ENCODE data around the gene ARMC7. TPM values are rescaled to one million over a fixed set of nuclear protein-coding genes. Genes with fewer than 3 reads are reported as not detected.
A peak's percentile ranks its signal among the peaks of the same experiment; 100 is the strongest.

The ARMC7 gene
- total and polyA plus RNA-seq, 10 of the 15 experiments (the other 5 are each of a cell fraction or from before 2014, with no cell fraction given) = 1.5 to 19.8 (median 6.3) TPM

DNA sequence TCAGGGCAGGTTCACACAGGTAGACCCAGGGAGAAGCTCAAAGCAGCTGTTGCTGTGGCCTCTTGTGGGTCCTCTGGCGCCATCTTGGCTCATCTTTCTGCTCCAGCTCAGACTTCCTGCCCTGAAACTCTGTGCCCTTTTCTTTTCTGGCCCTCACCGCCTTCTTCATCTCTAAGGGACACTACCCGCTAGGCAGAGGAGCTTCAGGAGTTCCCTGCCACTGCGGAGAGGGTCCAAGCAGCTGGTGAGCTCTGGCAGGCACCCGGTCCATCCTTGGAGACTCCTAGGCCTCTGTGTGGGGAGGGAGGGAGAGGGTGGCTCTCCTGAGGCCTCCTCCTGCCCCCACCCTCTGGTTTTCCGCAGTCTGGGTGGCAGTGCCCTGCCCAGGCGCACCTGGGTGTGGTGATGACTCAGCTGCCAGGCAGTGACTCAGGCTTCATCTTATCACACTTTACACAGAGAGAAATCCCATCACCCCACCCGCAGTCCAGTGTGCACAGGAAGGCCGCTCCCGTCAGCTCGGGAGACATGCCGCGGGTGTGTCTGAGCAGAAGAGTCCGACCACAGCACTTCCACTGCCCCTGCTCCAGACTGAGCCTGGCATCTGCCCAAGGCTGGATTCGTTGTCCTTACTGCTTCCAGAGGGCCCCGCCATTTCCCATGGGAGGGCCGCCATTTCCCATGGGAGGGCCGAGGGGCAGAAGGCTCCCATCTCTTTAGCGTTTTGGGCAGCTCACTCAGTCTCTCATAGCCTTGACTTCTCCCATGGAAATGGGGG, 14.5 kb downstream of the ARMC7 start:
- Histone ChIP-seq H3K36me3 (ENCODE audit: control insufficient read depth in 2 of 2, insufficient read depth in 2 of 2, low read length in 1 of 2) (peaks cover 0 to 3% of the 10 kb centered on the region in 2 experiments; a peak in 1 of 4 replicates), H2AFZ (ENCODE audit: control insufficient read depth, low read depth, low read length) (no peak overlapping the region), H3K27me3 (replicated peaks in 1 of 2; ENCODE audit: control insufficient read depth in 2 of 2, insufficient read depth in 2 of 2, low read length in 1 of 2) (no peaks in the 10 kb centered on the region), H3K9me3 (replicated peaks; ENCODE audit: control insufficient read depth, insufficient read depth, low read length) (no peaks in the 10 kb centered on the region), H3K4me3 (no peak overlapping the region), H3K27ac (ENCODE audit: control insufficient read depth, insufficient read depth) (no peak overlapping the region), H4K20me1 (ENCODE audit: control insufficient read depth, insufficient read depth) (no peaks in the 10 kb centered on the region), H3K9ac (ENCODE audit: control insufficient read depth, insufficient read depth, low read length) (no peak overlapping the region), H3K79me2 (ENCODE audit: control insufficient read depth, insufficient read depth, low read length) (no peaks in the 10 kb centered on the region; the same call in 1 of the 2 replicates), H3K4me2 (ENCODE audit: control insufficient read depth, insufficient read depth) (no peak overlapping the region), H3K4me1 (ENCODE audit: control insufficient read depth, insufficient read depth, low read length) (peaks cover 10% of the 10 kb centered on the region)
- SMC1A ChIA-PET (ENCODE audit: uncharacterized antibody, unreplicated experiment) = interaction anchor here (0.7 to 1.5 kb wide), 3 partner anchors 10 to 24 kb away, joined by 4 to 10 read pairs (median 6); no protein-coding TSS in a partner anchor
- ATAC-seq (no peak), FAIRE-seq (no peak), DNase-seq (ENCODE audit: low read depth, low spot score) (no peak)
- RAD21 ChIA-PET (ENCODE audit: unreplicated experiment) = interaction anchor here (0.6 to 2.0 kb wide), 4 partner anchors 10 to 163 kb away, joined by 3 to 12 read pairs (median 3); partner anchors contain the start of gene SLC16A5
- 91% methylated on average over 19 of the region's 19 CpGs for WGBS (ENCODE audit: insufficient coverage, insufficient replicate concordance, low lambda C conversion rate, missing lambda C conversion rate)
- no TSS peak for BruUV-seq (replicated peaks)
- in situ Hi-C loops (cut with MboI) (no loop called here), intact Hi-C loops (cut with micrococcal nuclease; ENCODE audit: unreplicated experiment) (no loop called here)
- POLR2A ChIA-PET = interaction anchor here (0.5 to 1.0 kb wide), 3 partner anchors 22 to 524 kb away, joined by 4 read pairs; no protein-coding TSS in a partner anchor
- TF ChIP-seq JUND (IDR thresholded peaks at IDR 0.05; ENCODE audit: low read depth, low read length) (no peak), MEF2B (IDR thresholded peaks at IDR 0.05; ENCODE audit: partially characterized antibody, poor library complexity, severe bottlenecking) (peak; percentile 10), TAF1 (IDR thresholded peaks at IDR 0.05; ENCODE audit: borderline replicate concordance, low read depth, low read length) (no peak), NR2F1 (conservative IDR thresholded peaks at IDR 0.05) (no peak), USF1 (IDR thresholded peaks at IDR 0.05; ENCODE audit: borderline replicate concordance, extremely low read length, insufficient read depth, low read depth, low read length) (no peak), SMAD1 (IDR thresholded peaks at IDR 0.05; ENCODE audit: low read depth, partially characterized antibody) (no peak), ASH2L (IDR thresholded peaks at IDR 0.05; ENCODE audit: borderline replicate concordance, low read depth) (no peak)
- CTCF ChIA-PET = interaction anchor here (0.8 to 1.6 kb wide), 3 partner anchors 10 to 164 kb away, joined by 3 to 10 read pairs (median 6); no protein-coding TSS in a partner anchor

Data from GM12878 (cell line).